Stomach smooth muscle (tissue), 2 donors: ENCODE data around the gene EIF4ENIF1.

ENCODE experiments used
- H3K27ac ChIP-seq: one replicate; pipeline ENCODE4 v1.7.0; 2013; ENCODE audit warnings: mild to moderate bottlenecking, low read length, inconsistent platforms
- H3K27me3 ChIP-seq, 2 donors: one replicate each; pipeline ENCODE4 v1.7.0; 2013; ENCODE audit warnings: low read length in 2 of 2; ENCODE audit not compliant: insufficient read depth in 2 of 2, control insufficient read depth in 1 of 2
- H3K36me3 ChIP-seq, 2 donors: one replicate each; pipeline ENCODE4 v1.7.0; 2013; ENCODE audit warnings: low read length in 2 of 2; ENCODE audit not compliant: control insufficient read depth in 2 of 2, insufficient read depth in 2 of 2
- H3K4me1 ChIP-seq: one replicate; pipeline ENCODE4 v1.7.0; 2013; ENCODE audit warnings: low read length; ENCODE audit not compliant: control insufficient read depth, insufficient read depth
- H3K4me3 ChIP-seq, 2 donors: one replicate each; pipeline ENCODE4 v1.7.0; 2013; ENCODE audit warnings: low read length in 2 of 2
- H3K9ac ChIP-seq, 2 donors: one replicate each; pipeline ENCODE4 v1.7.0; 2013; ENCODE audit warnings: low read length in 2 of 2, mild to moderate bottlenecking in 1 of 2
- H3K9me3 ChIP-seq, 2 donors: one replicate each; pipeline ENCODE4 v1.7.0; 2013; ENCODE audit warnings: low read length in 2 of 2; ENCODE audit not compliant: control insufficient read depth in 2 of 2
- donor health status: healthy.
- donor health status: Pancreatic carcinoma.

Gene EIF4ENIF1

DNA sequence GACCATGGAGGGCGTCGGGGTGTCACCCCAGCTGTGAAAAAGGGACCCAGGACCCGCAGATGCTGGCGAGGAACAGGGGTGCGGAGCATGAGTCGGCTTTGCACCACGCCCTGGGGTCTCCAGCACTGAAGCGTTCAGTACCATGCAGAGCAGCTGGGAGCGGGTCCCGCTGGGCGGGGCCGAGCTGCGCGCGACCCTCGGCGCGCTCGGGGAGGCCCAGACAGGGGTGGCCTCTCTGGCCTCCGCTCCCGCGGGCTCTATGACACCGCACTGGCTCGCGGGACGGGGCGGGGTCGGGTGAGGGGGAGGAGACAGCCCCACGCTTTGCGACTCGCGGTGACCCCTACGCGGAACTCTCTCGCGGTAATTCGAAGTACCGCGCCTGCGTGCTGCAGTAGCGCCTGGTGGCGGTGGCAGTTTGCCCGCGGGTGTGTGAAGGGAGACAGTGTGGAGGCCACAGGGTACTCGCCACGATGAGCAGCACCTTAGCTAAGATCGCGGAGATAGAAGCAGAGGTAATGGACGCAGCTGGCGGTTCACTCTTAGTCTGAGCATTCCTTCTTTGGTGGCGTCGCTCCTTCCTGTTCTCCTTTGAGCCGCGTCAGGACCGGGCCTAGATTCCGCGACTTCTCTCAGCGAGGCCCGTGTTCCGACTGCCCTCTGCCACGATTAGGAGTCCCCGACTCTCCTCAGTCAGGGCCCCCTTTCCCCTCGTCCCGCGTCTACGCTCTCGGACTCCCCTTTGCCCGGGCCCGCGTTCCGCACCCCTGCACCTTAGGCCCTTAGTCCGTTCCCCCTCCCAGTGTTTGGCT lies 90.2 kb downstream of the EIF4ENIF1 start, which contains the start of gene DRG1:
Gene DRG1, plus strand, starts transcription at position 394 of the 812 bp plus-strand sequence. Its CDS starts 80 bp downstream, at position 474.
- peaks cover 18% of the 10 kb centered on the region for H3K4me1 ChIP-seq
- peak within 1 kb of the TSS; percentile 99 for H3K4me3 ChIP-seq
- H3K27me3 ChIP-seq = no peaks in the 10 kb centered on the region
- H3K36me3 ChIP-seq = peaks cover 6 to 7% of the 10 kb centered on the region in 2 donors
- H3K27ac ChIP-seq = peak within 1 kb of the TSS; percentile 80
- H3K9me3 ChIP-seq = no peaks in the 10 kb centered on the region
- H3K9ac ChIP-seq = peak within 1 kb of the TSS; percentile 97 to 99

GRCh38 chr22:31398231-31398630 lies 91.4 kb downstream of the EIF4ENIF1 start:
- Histone ChIP-seq H3K4me1 (peaks cover 18% of the 10 kb centered on the region), H3K27ac (no peak overlapping the region), H3K27me3 (no peaks in the 10 kb centered on the region), H3K9ac (no peak overlapping the region), H3K36me3 (peaks cover 5% of the 10 kb centered on the region in 2 donors), H3K9me3 (no peaks in the 10 kb centered on the region), H3K4me3 (no peak overlapping the region)

DNA sequence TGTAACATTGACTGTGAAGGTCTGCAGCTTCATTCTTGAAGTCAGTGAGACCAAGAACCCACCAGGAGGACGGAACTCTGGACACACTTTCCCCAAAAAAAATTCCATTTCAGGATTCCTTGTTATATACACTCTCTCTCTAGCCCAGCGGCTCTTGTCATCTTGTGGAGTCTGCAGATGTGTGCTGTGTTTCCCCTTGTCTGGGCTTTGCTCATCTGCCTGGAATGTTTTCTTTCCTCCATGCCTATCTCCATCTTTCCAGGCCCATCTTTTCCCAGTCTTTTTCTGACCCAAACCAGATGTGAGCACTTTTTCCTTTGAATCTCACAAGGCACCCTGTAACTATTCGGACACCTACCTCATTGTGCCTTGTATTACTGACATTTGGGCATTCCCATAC lies 95.3 kb downstream of the EIF4ENIF1 start:
- H3K27me3 ChIP-seq = no peaks in the 10 kb centered on the region
- no peak overlapping the region for H3K4me3 ChIP-seq
- H3K36me3 ChIP-seq = no peaks in the 10 kb centered on the region
- no peaks in the 10 kb centered on the region for H3K9me3 ChIP-seq
- no peak overlapping the region for H3K9ac ChIP-seq
- H3K4me1 ChIP-seq = peaks cover 5% of the 10 kb centered on the region
- H3K27ac ChIP-seq = no peak overlapping the region

DNA sequence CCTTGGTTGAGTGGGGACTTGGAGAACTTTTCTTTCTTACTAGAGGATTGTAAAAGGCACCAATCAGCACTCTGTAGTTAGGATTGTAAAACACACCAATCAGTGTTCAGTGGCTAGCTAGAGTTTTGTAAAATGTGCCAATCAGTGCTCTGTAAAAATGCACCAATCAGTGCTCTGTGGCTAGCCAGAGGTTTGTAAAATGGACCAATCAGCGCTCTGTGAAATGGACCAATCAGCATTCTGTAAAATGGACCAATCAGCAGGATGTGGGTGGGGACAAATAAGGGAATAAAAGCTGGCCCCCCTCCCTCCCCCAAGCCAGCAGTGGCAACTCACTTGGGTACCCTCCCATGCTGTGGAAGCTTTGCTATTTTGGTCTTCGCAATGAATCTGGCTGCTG lies 95.7 kb downstream of the EIF4ENIF1 start:
- Histone ChIP-seq H3K9ac (no peak overlapping the region), H3K9me3 (no peaks in the 10 kb centered on the region), H3K4me1 (peaks cover 3% of the 10 kb centered on the region), H3K4me3 (no peak overlapping the region), H3K27me3 (no peaks in the 10 kb centered on the region), H3K36me3 (no peaks in the 10 kb centered on the region), H3K27ac (no peak overlapping the region)
